MCF 10A (cell line): ENCODE measurements around the gene PTPN3. TPM values are rescaled to one million over a fixed set of nuclear protein-coding genes. Genes with fewer than 3 reads are reported as not detected.

Source experiments
- BruUV-seq: library from RNA; stranded (reverse); fragments of 400-500 nt; replicated peaks from 2 replicates; lab custom pipeline; 2021; lab: Mats Ljungman, UMichigan
- CTCF ChIA-PET: fragments of 300-600 bp; sonication (Branson Sonifier 250); formaldehyde crosslinking; extraction: SDS; loops from one replicate; lab custom pipeline; 2021; ENCODE audit warnings: antibody characterized with exemption, inconsistent platforms; lab: Yijun Ruan, JAX
- POLR2A ChIA-PET: fragments of 300-600, 350-650 bp; sonication (Branson Sonifier 250); formaldehyde crosslinking; extraction: SDS; loops from one replicate; lab custom pipeline; 2020; ENCODE audit warnings: antibody characterized with exemption, inconsistent platforms; lab: Yijun Ruan, JAX
- DNase-seq: peaks from one replicate; pipeline ENCODE4 v3.0.0-alpha.2; 2018; ENCODE audit not compliant: unreplicated experiment
- H3K27ac Mint-ChIP-seq: one replicate; pipeline ENCODE4 v1.8.0; 2022; ENCODE audit warnings: mild to moderate bottlenecking, low read depth, mixed read lengths; ENCODE audit not compliant: unreplicated experiment
- H3K27me3 Mint-ChIP-seq: one replicate; pipeline ENCODE4 v1.8.0; 2022; ENCODE audit warnings: mixed read lengths; ENCODE audit not compliant: insufficient read depth, unreplicated experiment
- H3K36me3 Mint-ChIP-seq: one replicate; pipeline ENCODE4 v1.8.0; 2022; ENCODE audit warnings: mild to moderate bottlenecking, moderate library complexity, mixed read lengths; ENCODE audit not compliant: insufficient read depth, unreplicated experiment
- H3K4me1 Mint-ChIP-seq: one replicate; pipeline ENCODE4 v1.8.0; 2022; ENCODE audit warnings: mixed read lengths; ENCODE audit not compliant: insufficient read depth, unreplicated experiment
- H3K4me3 Mint-ChIP-seq: one replicate; pipeline ENCODE4 v1.8.0; 2022; ENCODE audit warnings: mild to moderate bottlenecking, moderate library complexity, mixed read lengths; ENCODE audit not compliant: unreplicated experiment
- H3K9me3 Mint-ChIP-seq: one replicate; pipeline ENCODE4 v1.8.0; 2022; ENCODE audit warnings: mixed read lengths; ENCODE audit not compliant: unreplicated experiment
- CTCF ChIP-seq: fragments of 200-600 bp; IDR thresholded peaks from one replicate; pipeline ENCODE4 v1.8.0; 2022; ENCODE audit warnings: antibody characterized with exemption, mild to moderate bottlenecking; ENCODE audit not compliant: unreplicated experiment
- intact Hi-C: fragments of 100-400 bp; cut with micrococcal nuclease; formaldehyde crosslinking; loops from 2 replicates; pipeline ENCODE4 v1.14.1; 2022
- total RNA-seq: library from RNA; stranded (reverse); gene quantifications from 2 replicates; pipeline ENCODE4 v1.2.3, GENCODE V29; 2022

Gene PTPN3
- total RNA-seq, 1 experiment from 2014 or later = 6.9 TPM

- peaks cover 72% of the 10 kb centered on the region for H3K36me3 Mint-ChIP-seq
- no peaks in the 10 kb centered on the region for H3K4me1 Mint-ChIP-seq
- no peak for DNase-seq
- BruUV-seq = no TSS peak
- peak overlapping the region; percentile 49 for H3K27ac Mint-ChIP-seq
- POLR2A ChIA-PET = no interaction called here
- H3K4me3 Mint-ChIP-seq = no peak overlapping the region
- no peak for TF ChIP-seq CTCF
- no peaks in the 10 kb centered on the region for H3K9me3 Mint-ChIP-seq
- H3K27me3 Mint-ChIP-seq = no peaks in the 10 kb centered on the region
- intact Hi-C loops = no loop called here
- CTCF ChIA-PET = interaction anchor here (1.0 to 3.1 kb wide), 2 partner anchors 14 to 53 kb away, joined by 3 to 13 read pairs; no protein-coding TSS in a partner anchor
These were observed 110.9 kb downstream of the PTPN3 start for GRCh38 chr9:109387206-109387605.

DNA sequence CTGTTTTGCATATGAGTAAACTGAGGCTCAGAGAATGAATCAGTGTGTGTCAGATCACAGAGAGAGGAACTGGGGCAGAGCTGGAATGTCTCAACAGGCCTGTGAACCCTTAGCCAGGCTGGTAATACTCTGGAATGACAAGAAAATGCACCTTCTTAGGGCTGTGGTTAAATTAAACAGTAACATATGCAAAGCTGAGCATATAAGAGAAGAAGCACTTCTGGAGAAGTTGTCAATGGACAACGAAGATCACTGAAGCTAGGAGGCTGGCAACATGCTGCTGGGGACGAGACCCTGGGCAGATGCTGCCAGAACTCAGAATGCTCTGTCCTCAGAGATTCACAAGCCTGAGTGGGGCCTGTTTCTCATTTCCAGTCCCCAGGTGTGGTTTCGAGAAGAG is 112.6 kb downstream of the PTPN3 start:
- no peaks in the 10 kb centered on the region for H3K9me3 Mint-ChIP-seq
- no peak for TF ChIP-seq CTCF
- ChIA-PET POLR2A (no interaction called here), CTCF (interaction anchor here (1.6 kb wide), 1 partner anchor 19 kb away, joined by 3 read pairs; no protein-coding TSS in a partner anchor)
- no peak overlapping the region for H3K27ac Mint-ChIP-seq
- H3K4me1 Mint-ChIP-seq = no peaks in the 10 kb centered on the region
- BruUV-seq = no TSS peak
- H3K4me3 Mint-ChIP-seq = no peak overlapping the region
- intact Hi-C loops = no loop called here
- peaks cover 66% of the 10 kb centered on the region for H3K36me3 Mint-ChIP-seq
- DNase-seq = no peak
- H3K27me3 Mint-ChIP-seq = no peaks in the 10 kb centered on the region

DNA sequence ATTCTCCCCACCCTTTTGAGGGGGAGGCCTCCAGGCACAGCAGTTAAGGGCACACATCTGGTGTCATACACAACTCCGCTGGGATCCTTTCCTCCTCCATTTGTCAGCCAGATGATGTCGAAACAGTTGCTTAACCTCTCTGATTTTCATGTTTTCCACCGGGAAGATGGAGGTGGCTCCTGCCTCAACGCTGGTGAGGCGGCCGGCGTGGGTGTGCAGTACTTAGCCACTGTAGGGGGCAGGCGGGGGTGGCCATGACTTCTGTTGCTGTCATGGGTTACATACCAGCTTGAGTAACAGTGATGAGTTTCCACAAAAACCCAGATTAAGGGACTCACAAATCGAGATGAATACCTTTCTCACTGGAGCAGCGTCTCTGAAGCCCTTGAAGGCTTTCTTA is 114.2 kb downstream of the PTPN3 start:
- Mint-ChIP-seq H3K27ac (no peak overlapping the region), H3K4me1 (no peaks in the 10 kb centered on the region), H3K27me3 (no peaks in the 10 kb centered on the region), H3K36me3 (peaks cover 56% of the 10 kb centered on the region), H3K9me3 (no peaks in the 10 kb centered on the region), H3K4me3 (no peak overlapping the region)
- CTCF ChIA-PET = no interaction called here
- no TSS peak for BruUV-seq
- POLR2A ChIA-PET = no interaction called here
- no peak for DNase-seq
- no peak for TF ChIP-seq CTCF
- intact Hi-C loops = no loop called here

GRCh38 chr9:109383356-109383755 is 114.8 kb downstream of the PTPN3 start:
- BruUV-seq = no TSS peak
- peaks cover 54% of the 10 kb centered on the region for H3K36me3 Mint-ChIP-seq
- H3K9me3 Mint-ChIP-seq = no peaks in the 10 kb centered on the region
- DNase-seq = no peak
- no peaks in the 10 kb centered on the region for H3K4me1 Mint-ChIP-seq
- intact Hi-C loops = no loop called here
- POLR2A ChIA-PET = no interaction called here
- no peaks in the 10 kb centered on the region for H3K27me3 Mint-ChIP-seq
- CTCF ChIA-PET = no interaction called here
- TF ChIP-seq CTCF = no peak
- no peak overlapping the region for H3K4me3 Mint-ChIP-seq
- no peak overlapping the region for H3K27ac Mint-ChIP-seq
